K562 (cell line): ENCODE results near the gene CIART. TPM values are rescaled to one million over a fixed set of nuclear protein-coding genes. Genes with fewer than 3 reads are reported as not detected.

Source experiments
- DACH1 ChIP-seq: fragments of 450-650 bp; IDR thresholded peaks from 2 replicates; pipeline ENCODE4 v1.6.1; 2018; ENCODE audit not compliant: partially characterized antibody
- ETV1 ChIP-seq: fragments of 450-650 bp; conservative IDR thresholded peaks from 2 replicates; pipeline ENCODE4 v1.6.1; 2016; ENCODE audit warnings: missing genetic modification characterization, control low read depth, low read depth, missing compliant biosample characterization
- ETV6 ChIP-seq, 3 experiments: fragments of 150-350 bp in 1 of 3; sonication (generic) in 1 of 3; formaldehyde crosslinking in 1 of 3; IDR thresholded peaks; 2 replicates each; pipeline versions ENCODE4 v1.6.1 to v1.8.0; 2014 to 2022; ENCODE audit warnings: borderline replicate concordance in 2 of 3, low read depth in 2 of 3, antibody characterized with exemption in 1 of 3, low read length in 1 of 3, mild to moderate bottlenecking in 1 of 3, missing genetic modification reagents in 1 of 3
- JUNB ChIP-seq: fragments of 450-650 bp; formaldehyde crosslinking; conservative IDR thresholded peaks from 2 replicates; pipeline ENCODE4 v1.4.0; 2020; ENCODE audit warnings: mild to moderate bottlenecking
- ZKSCAN1 ChIP-seq: fragments of 150-350 bp; IDR thresholded peaks from 2 replicates; pipeline ENCODE4 v1.6.1; 2016; ENCODE audit warnings: low read depth, low read length
- ZNF384 ChIP-seq: IDR thresholded peaks from 2 replicates; pipeline ENCODE4 v1.6.1; 2012; ENCODE audit warnings: low read depth, low read length, improper control_type of control experiment
- polyA plus RNA-seq, 8 experiments: library from polyadenylated mRNA; depleted of rRNA in 4 of 8; stranded (reverse) in 5 of 8; unstranded in 3 of 8; fragments of >200 nt; fragmentation: Nextera tagmentation in 2 of 8; fragmentation: Illumina TruSeq in 1 of 8; extraction: Ambion mirVana in 2 of 8; extraction: Trizol in 1 of 8; gene quantifications; 2 replicates each; pipeline versions ENCODE4 v1.2.1 to v1.2.3, GENCODE V29; 2011 to 2014; ENCODE audit warnings: inconsistent platforms in 1 of 8, missing spikeins in 1 of 8
- total RNA-seq, 7 experiments: library from RNA; depleted of rRNA in 6 of 7; stranded (reverse); fragments of >200 nt in 6 of 7; fragmentation: Illumina TruSeq in 2 of 7; extraction: Trizol in 2 of 7; gene quantifications; 2 replicates each; pipeline versions ENCODE4 v1.2.1 to v1.2.3, GENCODE V29; 2011 to 2021; ENCODE audit warnings: low replicate concordance in 1 of 7
- TF ChIP-seq, protein P1 (sequence below): sonication (generic); formaldehyde crosslinking; IDR thresholded peaks from 2 replicates; pipeline ENCODE4 v1.8.0; 2022; ENCODE audit warnings: missing genetic modification reagents, mild to moderate bottlenecking, moderate library complexity, borderline replicate concordance
- TF ChIP-seq, protein P2 (sequence below): fragments of 250-450 bp; sonication (Bioruptor Pico); IDR thresholded peaks from 2 replicates; pipeline ENCODE4 v1.8.0; 2022; ENCODE audit warnings: inconsistent platforms, mild to moderate bottlenecking, moderate library complexity, borderline replicate concordance
- TF ChIP-seq, protein P3 (sequence below): sonication (generic); formaldehyde crosslinking; IDR thresholded peaks from 2 replicates; pipeline ENCODE4 v1.8.0; 2022; ENCODE audit warnings: missing genetic modification reagents, mild to moderate bottlenecking, borderline replicate concordance
- TF ChIP-seq, protein P4 (sequence below), 2 experiments: fragments of 450-650 bp in 1 of 2; sonication (generic) in 1 of 2; formaldehyde crosslinking in 1 of 2; IDR thresholded peaks in 1 of 2; conservative IDR thresholded peaks in 1 of 2; 2 replicates each; pipeline versions ENCODE4 v1.6.1 to v1.8.1; 2016 to 2023; ENCODE audit warnings: mild to moderate bottlenecking in 2 of 2, moderate library complexity in 2 of 2, inconsistent platforms in 1 of 2, missing genetic modification reagents in 1 of 2
- TF ChIP-seq, protein P5 (sequence below): fragments of 450-650 bp; IDR thresholded peaks from 2 replicates; pipeline ENCODE4 v1.6.1; 2016; ENCODE audit warnings: low read depth

CIART gene
- total and polyA plus RNA-seq, 9 of the 15 experiments (the other 6 are each of a cell fraction or from before 2014, with no cell fraction given) = 0.07 to 0.35 (median 0.19) TPM; not detected in 2

DNA sequence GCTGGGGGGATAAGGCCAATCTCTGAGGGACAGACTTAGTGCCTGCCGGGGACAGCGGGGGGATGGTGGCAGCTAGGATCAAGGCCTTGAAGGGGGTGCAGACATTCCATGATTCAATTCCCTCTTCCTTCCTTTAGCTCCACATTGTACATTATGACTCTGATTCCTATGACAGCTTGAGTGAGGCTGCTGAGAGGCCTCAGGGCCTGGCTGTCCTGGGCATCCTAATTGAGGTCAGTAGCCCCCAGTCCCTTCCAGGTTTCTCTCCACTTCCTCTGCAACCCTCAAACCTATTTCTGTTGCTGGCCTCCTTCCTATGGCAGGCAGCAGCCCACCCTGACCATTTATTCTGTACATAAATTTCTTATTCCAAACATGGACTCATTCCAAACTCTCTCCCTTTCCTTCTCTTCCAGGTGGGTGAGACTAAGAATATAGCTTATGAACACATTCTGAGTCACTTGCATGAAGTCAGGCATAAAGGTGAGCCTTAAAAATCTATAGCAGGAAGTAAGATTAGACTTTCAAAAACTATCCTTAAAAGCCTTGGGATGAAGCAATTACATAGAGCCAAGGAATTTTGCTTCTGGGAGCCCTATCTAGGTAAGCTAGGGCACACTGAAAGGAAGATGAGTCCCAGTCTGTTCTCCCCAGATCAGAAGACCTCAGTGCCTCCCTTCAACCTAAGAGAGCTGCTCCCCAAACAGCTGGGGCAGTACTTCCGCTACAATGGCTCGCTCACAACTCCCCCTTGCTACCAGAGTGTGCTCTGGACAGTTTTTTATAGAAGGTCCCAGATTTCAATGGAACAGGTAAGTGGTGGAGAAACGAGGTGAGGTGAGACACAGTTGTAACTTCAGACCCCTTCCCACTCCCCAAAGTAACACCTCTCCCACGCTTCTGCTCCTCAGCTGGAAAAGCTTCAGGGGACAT lies 19.7 kb upstream of the CIART start (continued):
- TF ChIP-seq, protein P1, sequence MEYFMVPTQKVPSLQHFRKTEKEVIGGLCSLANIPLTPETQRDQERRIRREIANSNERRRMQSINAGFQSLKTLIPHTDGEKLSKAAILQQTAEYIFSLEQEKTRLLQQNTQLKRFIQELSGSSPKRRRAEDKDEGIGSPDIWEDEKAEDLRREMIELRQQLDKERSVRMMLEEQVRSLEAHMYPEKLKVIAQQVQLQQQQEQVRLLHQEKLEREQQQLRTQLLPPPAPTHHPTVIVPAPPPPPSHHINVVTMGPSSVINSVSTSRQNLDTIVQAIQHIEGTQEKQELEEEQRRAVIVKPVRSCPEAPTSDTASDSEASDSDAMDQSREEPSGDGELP (CRISPR knock-in tag) = peak; percentile 41; the same call in 1 of the 2 replicates
- TF ChIP-seq ETV1 (0 out of 2 replicates have a peak, but pooled peaks have one; percentile 13), ZNF384 (peak; percentile 16; the same call in 1 of the 2 replicates), ETV6 (IDR thresholded peaks at IDR 0.05; ENCODE audit: borderline replicate concordance in 1 of 2, low read depth in 2 of 2, low read length in 1 of 2) (no peak), ETV6 (CRISPR knock-in tag; IDR thresholded peaks at IDR 0.05; ENCODE audit: borderline replicate concordance) (no peak), DACH1 (peak; percentile 43), JUNB (CRISPR knock-in tag) (no peak), ZKSCAN1 (no peak)
- TF ChIP-seq, protein P2, sequence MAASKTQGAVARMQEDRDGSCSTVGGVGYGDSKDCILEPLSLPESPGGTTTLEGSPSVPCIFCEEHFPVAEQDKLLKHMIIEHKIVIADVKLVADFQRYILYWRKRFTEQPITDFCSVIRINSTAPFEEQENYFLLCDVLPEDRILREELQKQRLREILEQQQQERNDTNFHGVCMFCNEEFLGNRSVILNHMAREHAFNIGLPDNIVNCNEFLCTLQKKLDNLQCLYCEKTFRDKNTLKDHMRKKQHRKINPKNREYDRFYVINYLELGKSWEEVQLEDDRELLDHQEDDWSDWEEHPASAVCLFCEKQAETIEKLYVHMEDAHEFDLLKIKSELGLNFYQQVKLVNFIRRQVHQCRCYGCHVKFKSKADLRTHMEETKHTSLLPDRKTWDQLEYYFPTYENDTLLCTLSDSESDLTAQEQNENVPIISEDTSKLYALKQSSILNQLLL (CRISPR knock-in tag) = no peak
- TF ChIP-seq, protein P3, sequence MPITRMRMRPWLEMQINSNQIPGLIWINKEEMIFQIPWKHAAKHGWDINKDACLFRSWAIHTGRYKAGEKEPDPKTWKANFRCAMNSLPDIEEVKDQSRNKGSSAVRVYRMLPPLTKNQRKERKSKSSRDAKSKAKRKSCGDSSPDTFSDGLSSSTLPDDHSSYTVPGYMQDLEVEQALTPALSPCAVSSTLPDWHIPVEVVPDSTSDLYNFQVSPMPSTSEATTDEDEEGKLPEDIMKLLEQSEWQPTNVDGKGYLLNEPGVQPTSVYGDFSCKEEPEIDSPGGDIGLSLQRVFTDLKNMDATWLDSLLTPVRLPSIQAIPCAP (CRISPR knock-in tag) = no peak
- TF ChIP-seq, protein P4, sequence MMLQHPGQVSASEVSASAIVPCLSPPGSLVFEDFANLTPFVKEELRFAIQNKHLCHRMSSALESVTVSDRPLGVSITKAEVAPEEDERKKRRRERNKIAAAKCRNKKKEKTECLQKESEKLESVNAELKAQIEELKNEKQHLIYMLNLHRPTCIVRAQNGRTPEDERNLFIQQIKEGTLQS (IDR thresholded peaks at IDR 0.05) = no peak
- TF ChIP-seq, protein P4 (CRISPR knock-in tag; conservative IDR thresholded peaks at IDR 0.05) = no peak
- TF ChIP-seq, protein P5, sequence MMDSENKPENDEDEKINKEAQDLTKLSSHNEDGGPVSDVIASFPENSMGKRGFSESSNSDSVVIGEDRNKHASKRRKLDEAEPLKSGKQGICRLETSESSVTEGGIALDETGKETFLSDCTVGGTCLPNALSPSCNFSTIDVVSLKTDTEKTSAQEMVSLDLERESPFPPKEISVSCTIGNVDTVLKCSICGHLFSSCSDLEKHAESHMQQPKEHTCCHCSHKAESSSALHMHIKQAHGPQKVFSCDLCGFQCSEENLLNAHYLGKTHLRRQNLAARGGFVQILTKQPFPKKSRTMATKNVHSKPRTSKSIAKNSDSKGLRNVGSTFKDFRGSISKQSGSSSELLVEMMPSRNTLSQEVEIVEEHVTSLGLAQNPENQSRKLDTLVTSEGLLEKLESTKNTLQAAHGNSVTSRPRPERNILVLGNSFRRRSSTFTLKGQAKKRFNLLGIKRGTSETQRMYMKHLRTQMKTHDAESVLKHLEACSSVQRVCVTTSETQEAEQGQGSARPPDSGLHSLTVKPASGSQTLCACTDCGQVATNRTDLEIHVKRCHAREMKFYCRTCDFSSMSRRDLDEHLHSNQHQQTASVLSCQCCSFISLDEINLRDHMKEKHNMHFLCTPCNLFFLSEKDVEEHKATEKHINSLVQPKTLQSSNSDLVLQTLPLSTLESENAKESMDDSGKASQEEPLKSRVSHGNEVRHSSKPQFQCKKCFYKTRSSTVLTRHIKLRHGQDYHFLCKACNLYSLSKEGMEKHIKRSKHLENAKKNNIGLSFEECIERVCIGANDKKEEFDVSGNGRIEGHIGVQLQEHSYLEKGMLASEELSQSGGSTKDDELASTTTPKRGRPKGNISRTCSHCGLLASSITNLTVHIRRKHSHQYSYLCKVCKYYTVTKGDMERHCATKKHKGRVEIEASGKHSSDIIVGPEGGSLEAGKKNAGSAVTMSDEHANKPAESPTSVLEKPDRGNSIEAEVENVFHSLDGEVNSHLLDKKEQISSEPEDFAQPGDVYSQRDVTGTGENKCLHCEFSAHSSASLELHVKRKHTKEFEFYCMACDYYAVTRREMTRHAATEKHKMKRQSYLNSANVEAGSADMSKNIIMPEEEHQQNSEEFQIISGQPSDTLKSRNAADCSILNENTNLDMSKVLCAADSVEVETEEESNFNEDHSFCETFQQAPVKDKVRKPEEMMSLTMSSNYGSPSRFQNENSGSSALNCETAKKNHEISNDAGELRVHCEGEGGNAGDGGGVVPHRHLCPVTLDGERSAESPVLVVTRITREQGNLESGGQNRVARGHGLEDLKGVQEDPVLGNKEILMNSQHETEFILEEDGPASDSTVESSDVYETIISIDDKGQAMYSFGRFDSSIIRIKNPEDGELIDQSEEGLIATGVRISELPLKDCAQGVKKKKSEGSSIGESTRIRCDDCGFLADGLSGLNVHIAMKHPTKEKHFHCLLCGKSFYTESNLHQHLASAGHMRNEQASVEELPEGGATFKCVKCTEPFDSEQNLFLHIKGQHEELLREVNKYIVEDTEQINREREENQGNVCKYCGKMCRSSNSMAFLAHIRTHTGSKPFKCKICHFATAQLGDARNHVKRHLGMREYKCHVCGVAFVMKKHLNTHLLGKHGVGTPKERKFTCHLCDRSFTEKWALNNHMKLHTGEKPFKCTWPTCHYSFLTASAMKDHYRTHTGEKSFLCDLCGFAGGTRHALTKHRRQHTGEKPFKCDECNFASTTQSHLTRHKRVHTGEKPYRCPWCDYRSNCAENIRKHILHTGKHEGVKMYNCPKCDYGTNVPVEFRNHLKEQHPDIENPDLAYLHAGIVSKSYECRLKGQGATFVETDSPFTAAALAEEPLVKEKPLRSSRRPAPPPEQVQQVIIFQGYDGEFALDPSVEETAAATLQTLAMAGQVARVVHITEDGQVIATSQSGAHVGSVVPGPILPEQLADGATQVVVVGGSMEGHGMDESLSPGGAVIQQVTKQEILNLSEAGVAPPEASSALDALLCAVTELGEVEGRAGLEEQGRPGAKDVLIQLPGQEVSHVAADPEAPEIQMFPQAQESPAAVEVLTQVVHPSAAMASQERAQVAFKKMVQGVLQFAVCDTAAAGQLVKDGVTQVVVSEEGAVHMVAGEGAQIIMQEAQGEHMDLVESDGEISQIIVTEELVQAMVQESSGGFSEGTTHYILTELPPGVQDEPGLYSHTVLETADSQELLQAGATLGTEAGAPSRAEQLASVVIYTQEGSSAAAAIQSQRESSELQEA = no peak
